CD14-positive monocyte (primary cell): ENCODE data around the gene MYO7B. TPM values are rescaled to one million over a fixed set of nuclear protein-coding genes. Genes with fewer than 3 reads are reported as not detected.

Experiments used
- DNase-seq, 3 donors: peaks; one replicate each; pipeline ENCODE4 v3.0.0-alpha.2; 2011 to 2022
- H2AFZ ChIP-seq: 2 replicates; pipeline ENCODE4 v1.6.0; 2012; ENCODE audit warnings: mild to moderate bottlenecking, low read depth, low read length, inconsistent platforms; ENCODE audit not compliant: insufficient read depth, poor library complexity, severe bottlenecking
- H3K27ac ChIP-seq, 2 donors: 1 replicate in 1 of 2; 2 replicates in 1 of 2; pipeline ENCODE4 v1.5.1; 2012 to 2013; ENCODE audit warnings: low read length in 2 of 2, control low read depth in 1 of 2, inconsistent platforms in 1 of 2, low read depth in 1 of 2, mild to moderate bottlenecking in 1 of 2
- H3K27me3 ChIP-seq, 2 donors: one replicate each; pipeline versions ENCODE4 v1.6.0 to v1.6.1; 2011 to 2013; ENCODE audit warnings: low read length in 2 of 2; ENCODE audit not compliant: control insufficient read depth in 2 of 2, insufficient read depth in 2 of 2
- H3K36me3 ChIP-seq, 2 donors: replicated peaks in 1 of 2; 1 replicate in 1 of 2; 2 replicates in 1 of 2; pipeline versions ENCODE4 v1.5.1 to v1.6.1; 2012 to 2013; ENCODE audit warnings: low read length in 2 of 2, control low read depth in 1 of 2, inconsistent platforms in 1 of 2, mild to moderate bottlenecking in 1 of 2; ENCODE audit not compliant: insufficient read depth in 2 of 2, control insufficient read depth in 1 of 2
- H3K4me1 ChIP-seq, 2 donors: 1 replicate in 1 of 2; 2 replicates in 1 of 2; pipeline versions ENCODE4 v1.5.1 to v1.6.1; 2012 to 2013; ENCODE audit warnings: low read length in 2 of 2, control low read depth in 1 of 2, inconsistent platforms in 1 of 2, mild to moderate bottlenecking in 1 of 2, moderate library complexity in 1 of 2; ENCODE audit not compliant: insufficient read depth in 2 of 2, control insufficient read depth in 1 of 2
- H3K4me2 ChIP-seq: replicated peaks from 2 replicates; pipeline ENCODE3; 2012; ENCODE audit warnings: low read length, moderate library complexity, mild to moderate bottlenecking; ENCODE audit not compliant: poor library complexity, severe bottlenecking; ENCODE audit errors: extremely low read depth
- H3K4me3 ChIP-seq, 3 experiments: fragments of 200-600 bp in 1 of 3; sonication (generic) in 1 of 3; replicated peaks in 1 of 3; 1 replicate in 2 of 3; 2 replicates in 1 of 3; pipeline ENCODE4 v1.5.1; 2011 to 2013; ENCODE audit warnings: low read length in 3 of 3, mild to moderate bottlenecking in 3 of 3, control low read depth in 2 of 3, low read depth in 2 of 3, inconsistent platforms in 1 of 3, moderate library complexity in 1 of 3
- H3K79me2 ChIP-seq: 2 replicates; pipeline ENCODE4 v1.6.0; 2012; ENCODE audit warnings: mild to moderate bottlenecking, control low read depth, inconsistent platforms, low read length, moderate library complexity; ENCODE audit not compliant: insufficient read depth
- H3K9ac ChIP-seq: 2 replicates; pipeline ENCODE4 v1.6.0; 2017; ENCODE audit warnings: low read length, mild to moderate bottlenecking; ENCODE audit not compliant: insufficient read depth, poor library complexity, severe bottlenecking
- H3K9me3 ChIP-seq, 2 donors: replicated peaks in 1 of 2; 1 replicate in 1 of 2; 2 replicates in 1 of 2; pipeline versions ENCODE4 v1.5.1 to v1.6.1; 2012 to 2013; ENCODE audit warnings: low read length in 2 of 2, control low read depth in 1 of 2; ENCODE audit not compliant: control insufficient read depth in 1 of 2, insufficient read depth in 1 of 2
- H4K20me1 ChIP-seq: 2 replicates; pipeline ENCODE4 v1.6.0; 2012; ENCODE audit warnings: mild to moderate bottlenecking, low read length, control low read depth, moderate library complexity; ENCODE audit not compliant: insufficient read depth
- H3K27ac Mint-ChIP-seq, 7 donors: one replicate each; pipeline ENCODE4 v1.8.0; 2020; ENCODE audit warnings: mild to moderate bottlenecking in 7 of 7, mixed read lengths in 7 of 7, moderate library complexity in 6 of 7, inconsistent platforms in 2 of 7
- H3K27me3 Mint-ChIP-seq, 3 donors: one replicate each; pipeline ENCODE4 v1.8.0; 2021 to 2022; ENCODE audit warnings: low read depth in 3 of 3, mild to moderate bottlenecking in 3 of 3, mixed read lengths in 3 of 3, moderate library complexity in 3 of 3, inconsistent platforms in 1 of 3
- H3K36me3 Mint-ChIP-seq, 2 donors: one replicate each; pipeline ENCODE4 v1.8.0; 2020; ENCODE audit warnings: mixed read lengths in 2 of 2, inconsistent platforms in 1 of 2, mild to moderate bottlenecking in 1 of 2
- H3K4me1 Mint-ChIP-seq: one replicate; pipeline ENCODE4 v1.8.0; 2020; ENCODE audit warnings: mild to moderate bottlenecking, mixed read lengths
- H3K4me3 Mint-ChIP-seq, 2 donors: one replicate each; pipeline ENCODE4 v1.8.0; 2020; ENCODE audit warnings: mild to moderate bottlenecking in 2 of 2, mixed read lengths in 2 of 2, moderate library complexity in 1 of 2
- H3K9me3 Mint-ChIP-seq, 7 donors: one replicate each; pipeline ENCODE4 v1.8.0; 2020 to 2022; ENCODE audit warnings: mixed read lengths in 7 of 7, mild to moderate bottlenecking in 6 of 7, moderate library complexity in 6 of 7, inconsistent platforms in 2 of 7
- WGBS: methylation state at CpG from one replicate; pipeline ENCODE4 v1.1.5; 2013; ENCODE audit warnings: missing lambda C conversion rate; ENCODE audit not compliant: insufficient coverage; 5-methylcytosine and 5-hydroxymethylcytosine counted together
- intact Hi-C, 2 donors: fragments of 100-400 bp; cut with micrococcal nuclease; formaldehyde crosslinking; loops; one replicate each; pipeline versions ENCODE4 v1.15.0 to v1.15.1; 2023
- polyA plus RNA-seq, 3 donors: library from polyadenylated mRNA; depleted of rRNA in 1 of 3; unstranded in 2 of 3; stranded (reverse) in 1 of 3; fragments of 300-500 nt in 2 of 3; fragments of >200 nt in 1 of 3; fragmentation: Illumina TruSeq in 2 of 3; gene quantifications; 1 replicate in 2 of 3; 2 replicates in 1 of 3; pipeline ENCODE4 v1.2.3, GENCODE V29; 2012 to 2021
- TF ChIP-seq, protein P1 (sequence below): fragments of 200-600 bp; IDR thresholded peaks from one replicate; pipeline ENCODE4 v1.8.0; 2022; ENCODE audit warnings: antibody characterized with exemption, mild to moderate bottlenecking

Gene MYO7B
- polyA plus RNA-seq, 3 donors: 7.3 to 9.8 (median 9.0) TPM

DNA sequence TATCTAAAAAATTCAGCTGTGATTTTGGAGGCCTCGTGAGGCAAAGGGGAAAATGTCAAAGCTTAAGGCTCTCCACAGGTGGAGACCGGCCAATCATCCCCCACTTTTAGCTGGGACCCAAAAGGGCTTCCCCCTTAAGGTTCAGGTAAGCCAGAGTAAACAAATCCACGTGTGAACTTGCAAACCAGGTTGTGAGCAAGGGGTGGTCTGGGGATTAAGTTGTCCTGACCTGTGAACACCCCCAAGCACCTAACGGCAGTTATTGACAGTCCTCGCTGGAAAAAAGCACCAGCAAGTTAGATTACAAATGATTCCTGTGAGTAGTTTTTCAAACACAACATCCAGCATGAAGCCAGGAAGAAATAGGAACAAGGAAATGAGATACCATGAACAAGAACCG is 42.9 kb downstream of the MYO7B start:
- Mint-ChIP-seq H3K4me1 (peaks cover 28% of the 10 kb centered on the region), H3K4me3 (no peak overlapping the region), H3K9me3 (no peaks in the 10 kb centered on the region), H3K27ac (no peak overlapping the region), H3K27me3 (peaks cover 0 to 3% (median 0%) of the 10 kb centered on the region in 3 donors), H3K36me3 (no peaks in the 10 kb centered on the region)
- Histone ChIP-seq H3K9ac (no peak overlapping the region), H3K4me3 (no peak overlapping the region), H2AFZ (no peak overlapping the region), H3K27ac (no peak overlapping the region), H3K79me2 (no peaks in the 10 kb centered on the region), H4K20me1 (no peaks in the 10 kb centered on the region), H3K4me1 (peaks cover 23 to 24% of the 10 kb centered on the region in 2 donors), H3K27me3 (no peaks in the 10 kb centered on the region), H3K36me3 (no peaks in the 10 kb centered on the region), H3K9me3 (no peaks in the 10 kb centered on the region), H3K4me2 (no peak overlapping the region)
- intact Hi-C loops: no loop called here
- DNase-seq: no peak
- WGBS: 71% methylated on average over 2 of the region's 6 CpGs
- TF ChIP-seq, protein P1, sequence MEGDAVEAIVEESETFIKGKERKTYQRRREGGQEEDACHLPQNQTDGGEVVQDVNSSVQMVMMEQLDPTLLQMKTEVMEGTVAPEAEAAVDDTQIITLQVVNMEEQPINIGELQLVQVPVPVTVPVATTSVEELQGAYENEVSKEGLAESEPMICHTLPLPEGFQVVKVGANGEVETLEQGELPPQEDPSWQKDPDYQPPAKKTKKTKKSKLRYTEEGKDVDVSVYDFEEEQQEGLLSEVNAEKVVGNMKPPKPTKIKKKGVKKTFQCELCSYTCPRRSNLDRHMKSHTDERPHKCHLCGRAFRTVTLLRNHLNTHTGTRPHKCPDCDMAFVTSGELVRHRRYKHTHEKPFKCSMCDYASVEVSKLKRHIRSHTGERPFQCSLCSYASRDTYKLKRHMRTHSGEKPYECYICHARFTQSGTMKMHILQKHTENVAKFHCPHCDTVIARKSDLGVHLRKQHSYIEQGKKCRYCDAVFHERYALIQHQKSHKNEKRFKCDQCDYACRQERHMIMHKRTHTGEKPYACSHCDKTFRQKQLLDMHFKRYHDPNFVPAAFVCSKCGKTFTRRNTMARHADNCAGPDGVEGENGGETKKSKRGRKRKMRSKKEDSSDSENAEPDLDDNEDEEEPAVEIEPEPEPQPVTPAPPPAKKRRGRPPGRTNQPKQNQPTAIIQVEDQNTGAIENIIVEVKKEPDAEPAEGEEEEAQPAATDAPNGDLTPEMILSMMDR: no peak

- no peak for DNase-seq
- Histone ChIP-seq H3K27me3 (no peaks in the 10 kb centered on the region), H3K79me2 (no peaks in the 10 kb centered on the region), H3K4me3 (no peak overlapping the region), H3K9ac (no peak overlapping the region), H3K4me2 (no peak overlapping the region), H3K36me3 (no peaks in the 10 kb centered on the region), H3K27ac (no peak overlapping the region), H3K4me1 (peaks cover 23 to 24% of the 10 kb centered on the region in 2 donors), H3K9me3 (no peaks in the 10 kb centered on the region), H2AFZ (no peak overlapping the region), H4K20me1 (no peaks in the 10 kb centered on the region)
- no peak overlapping the region for H3K4me3 Mint-ChIP-seq
- H3K27ac Mint-ChIP-seq: peak overlapping the region in 1 of 7 donors; percentile 52
- H3K27me3 Mint-ChIP-seq: no peaks in the 10 kb centered on the region
- no peaks in the 10 kb centered on the region for H3K36me3 Mint-ChIP-seq
- 100% methylated on average over 2 of the region's 4 CpGs for WGBS
- no peaks in the 10 kb centered on the region for H3K9me3 Mint-ChIP-seq
- H3K4me1 Mint-ChIP-seq: peaks cover 28% of the 10 kb centered on the region
- TF ChIP-seq, protein P1: no peak
- intact Hi-C loops: no loop called here
Measured at GRCh38 chr2:127579231-127579630, 43.7 kb downstream of the MYO7B start.
